Activated CD4-positive, alpha-beta T cell treated with anti-CD3 and anti-CD28 coated beads for 1 hour (primary cell): ENCODE measurements around the gene GRWD1.
A peak's percentile ranks its signal among the peaks of the same experiment; 100 is the strongest.

ENCODE experiments used
- DNase-seq: peaks from one replicate; pipeline ENCODE4 v3.0.0-alpha.2; 2020

Gene GRWD1

DNA sequence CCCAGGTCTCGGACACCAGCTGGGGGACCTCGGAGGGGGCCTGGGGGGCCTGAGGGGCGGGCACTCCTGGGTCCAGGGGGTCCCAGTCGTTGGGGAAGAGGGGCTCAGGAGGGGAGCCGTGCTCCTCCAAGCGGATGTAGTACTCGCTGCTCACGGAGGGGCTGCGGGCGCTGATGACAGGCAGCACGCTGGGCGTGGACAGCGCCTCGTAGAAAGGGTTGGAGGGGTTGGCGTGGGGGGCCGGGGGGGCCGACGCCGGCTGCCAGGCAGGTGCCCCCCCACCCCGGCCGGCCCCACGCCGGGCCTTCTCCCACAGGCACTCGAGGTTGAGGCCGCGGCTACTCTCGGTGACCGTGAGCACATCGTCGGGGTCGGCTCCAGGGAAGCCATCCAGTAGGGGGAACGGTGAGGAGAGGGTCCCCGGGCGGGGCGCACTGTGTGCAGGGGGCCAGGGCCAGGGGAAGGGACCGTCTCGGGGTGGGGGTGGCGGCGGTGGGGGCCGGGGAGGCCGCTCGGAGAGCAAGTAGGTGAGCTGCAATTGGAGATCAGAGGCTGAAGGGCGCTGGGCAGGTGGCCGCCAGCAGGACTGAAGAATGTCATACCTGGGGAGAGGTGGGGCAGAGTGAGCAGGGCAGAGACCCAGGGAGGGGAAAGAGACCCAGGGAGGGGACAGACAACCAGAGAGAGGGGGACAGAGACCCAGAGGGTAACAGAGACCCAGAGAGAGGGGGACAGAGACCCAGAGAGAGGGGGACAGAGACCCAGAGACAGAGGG lies 53.7 kb downstream of the GRWD1 start:
- DNase-seq: no peak

DNA sequence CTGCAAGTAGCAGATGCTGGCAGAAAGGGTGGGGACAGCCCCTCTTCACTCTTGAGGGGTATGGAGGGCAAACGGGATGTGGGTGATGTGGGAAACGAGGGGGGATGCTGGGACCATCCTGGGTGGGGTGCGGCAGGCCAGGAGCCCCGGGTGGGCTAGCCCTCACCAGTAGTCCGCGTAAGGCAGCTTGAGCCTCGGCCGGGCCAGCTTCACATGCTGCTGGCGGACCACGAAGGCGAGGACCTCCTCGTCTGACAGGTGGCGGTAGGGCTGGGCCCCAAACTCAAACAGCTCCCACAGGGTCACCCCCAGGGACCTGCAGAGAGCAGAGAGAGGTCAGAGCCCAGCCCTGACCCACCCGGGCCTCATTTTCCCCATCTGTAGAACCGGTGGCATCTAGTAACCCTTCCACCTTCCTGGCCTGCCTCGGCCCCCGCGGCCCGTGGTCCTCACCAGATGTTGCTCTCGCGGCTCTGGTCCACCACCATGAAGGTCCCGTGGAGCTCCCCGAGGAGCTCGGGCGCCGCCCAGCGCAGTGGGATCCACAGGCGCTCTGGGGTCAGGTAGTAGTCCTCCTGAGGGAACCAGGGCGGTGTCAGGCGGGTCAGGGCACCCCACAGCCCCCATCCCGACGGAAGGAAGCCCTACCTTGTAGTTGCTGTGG lies 55.2 kb downstream of the GRWD1 start:
- no peak for DNase-seq

DNA sequence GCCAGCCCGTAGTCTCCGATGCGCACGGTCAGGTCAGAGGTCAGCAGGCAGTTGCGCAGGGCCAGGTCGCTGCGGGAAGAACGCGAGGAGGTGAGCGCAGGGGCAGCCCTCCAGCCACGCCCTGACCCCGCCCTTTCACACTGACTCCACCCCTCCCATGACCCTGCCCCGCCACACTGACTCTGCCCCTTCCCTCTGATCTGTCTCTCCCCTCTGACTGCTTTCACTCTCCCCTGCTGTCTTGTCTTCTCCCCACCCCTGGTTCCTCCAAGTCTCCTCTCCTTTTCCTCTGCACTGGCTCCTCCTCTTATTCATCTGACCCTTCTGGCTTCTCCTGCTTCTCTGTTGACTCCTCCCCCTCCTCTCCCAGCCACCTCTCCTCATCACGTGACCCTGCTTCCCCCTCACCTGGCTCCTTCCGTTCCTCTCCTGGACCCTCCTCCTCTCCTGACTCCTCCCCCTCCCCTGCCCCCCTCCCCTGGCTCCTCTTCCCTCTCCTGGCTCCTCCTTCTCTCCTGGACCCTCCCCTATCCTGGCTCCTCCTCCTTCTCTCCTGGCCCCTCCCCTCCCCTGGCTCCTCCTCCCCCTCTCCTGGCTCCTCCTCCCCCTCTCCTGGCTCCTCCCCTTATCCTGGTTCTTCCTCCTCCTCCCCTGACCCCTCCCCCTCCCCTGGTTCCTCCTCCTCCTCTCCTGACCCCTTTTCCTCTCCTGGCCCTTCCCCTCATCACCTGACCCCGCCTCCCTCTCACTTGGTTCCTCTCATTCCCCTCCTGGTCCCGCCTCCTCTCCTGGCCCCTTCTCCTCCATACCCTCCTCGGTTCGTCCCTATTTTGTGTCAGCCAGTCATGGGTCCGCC lies 55.9 kb downstream of the GRWD1 start:
- peak; percentile 66 for DNase-seq

DNA sequence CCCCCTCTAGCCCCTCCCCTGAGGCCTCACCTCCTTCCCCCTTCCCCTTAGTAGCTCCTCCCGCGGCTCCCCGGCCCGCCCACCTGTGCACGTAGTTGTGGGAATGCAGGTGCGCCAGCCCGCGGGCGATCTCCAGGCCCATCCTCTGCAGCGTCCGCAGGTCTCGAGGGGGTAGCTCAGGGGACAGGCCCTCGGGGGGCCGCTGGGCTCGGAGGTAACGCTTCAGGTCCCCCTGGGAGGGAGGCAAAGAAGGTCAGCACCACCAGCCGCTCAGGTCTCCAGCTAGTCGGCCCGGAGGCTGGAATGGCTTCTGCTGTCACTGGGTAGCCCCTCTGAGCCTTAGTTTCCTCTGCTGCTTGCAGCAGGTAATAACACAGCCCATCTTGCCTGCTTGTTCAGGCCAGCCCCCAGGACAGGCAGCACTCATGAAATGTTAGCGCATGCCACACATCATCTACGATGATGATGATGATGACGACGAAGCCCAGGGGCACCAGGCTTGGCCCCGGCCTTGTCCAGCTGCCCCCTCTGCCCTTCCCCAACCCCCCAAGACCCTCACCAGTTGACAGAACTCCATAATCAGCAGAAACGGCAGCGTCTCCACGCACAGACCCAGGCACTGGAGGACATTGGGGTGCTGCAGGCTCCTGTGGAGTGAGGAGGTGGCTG lies 56.7 kb downstream of the GRWD1 start:
- DNase-seq: no peak

DNA sequence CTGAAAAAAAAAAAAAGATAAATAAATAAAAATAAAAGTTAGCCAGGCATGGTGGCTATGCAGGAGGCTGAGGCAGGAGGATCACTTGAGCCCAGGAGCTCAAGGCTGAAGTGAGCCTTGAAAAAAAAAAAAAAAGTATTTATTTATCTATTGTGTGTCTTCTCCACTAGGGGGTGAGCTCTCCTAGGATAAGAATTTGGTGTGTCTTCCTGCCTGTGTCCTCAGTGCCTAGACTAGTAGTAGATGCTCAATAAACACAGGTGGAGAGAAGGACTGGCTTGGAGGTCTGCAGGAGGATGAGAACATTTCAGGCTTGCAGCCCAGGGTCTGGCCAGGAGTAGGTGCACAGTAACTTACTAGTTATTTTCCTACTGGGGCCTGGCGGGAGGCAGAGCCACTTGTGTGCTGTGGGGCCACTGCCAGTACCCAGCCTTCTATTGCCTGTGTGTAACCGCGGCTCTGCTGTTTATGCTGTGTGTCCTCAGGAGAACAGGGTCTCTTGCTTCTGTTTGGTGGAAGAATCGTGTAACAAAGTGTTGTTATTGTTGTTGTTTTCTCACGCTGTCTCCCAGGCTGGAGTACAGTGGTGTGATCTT lies 60.5 kb downstream of the GRWD1 start:
- DNase-seq: no peak
